Vagina (tissue), 2 donors: ENCODE data around the gene CADPS. TPM values are rescaled to one million over a fixed set of nuclear protein-coding genes. Genes with fewer than 3 reads are reported as not detected.

Experiments
- DNase-seq, 2 donors: peaks; one replicate each; pipeline ENCODE4 v3.0.0-alpha.2; 2017; ENCODE audit errors: extremely low spot score in 2 of 2
- H3K27ac ChIP-seq: fragments of 200-600 bp; sonication (generic); one replicate; pipeline ENCODE4 v1.5.1; 2019
- H3K27me3 ChIP-seq: fragments of 200-600 bp; sonication (generic); one replicate; pipeline ENCODE4 v1.5.1; 2019
- H3K36me3 ChIP-seq, 2 donors: fragments of 200-600 bp; sonication (generic); one replicate each; pipeline ENCODE4 v1.5.1; 2017 to 2019
- H3K4me1 ChIP-seq: fragments of 200-600 bp; sonication (generic); one replicate; pipeline ENCODE4 v1.5.1; 2019
- H3K4me3 ChIP-seq, 2 donors: fragments of 200-600 bp; sonication (generic); 1 replicate in 1 of 2; 2 replicates in 1 of 2; pipeline ENCODE4 v1.5.1; 2016 to 2019
- H3K9me3 ChIP-seq: fragments of 200-600 bp; sonication (generic); one replicate; pipeline ENCODE4 v1.5.1; 2019
- POLR2A ChIP-seq, 2 donors: fragments of 450-650 bp; IDR thresholded peaks; one replicate each; pipeline ENCODE4 v1.6.1; 2017; ENCODE audit warnings: antibody characterized with exemption in 2 of 2, mild to moderate bottlenecking in 2 of 2, moderate library complexity in 2 of 2
- POLR2AphosphoS5 ChIP-seq, 2 donors: sonication (generic); formaldehyde crosslinking; IDR thresholded peaks; one replicate each; pipeline ENCODE4 v1.9.0; 2017; ENCODE audit warnings: antibody characterized with exemption in 2 of 2, mild to moderate bottlenecking in 2 of 2, low read depth in 1 of 2; ENCODE audit not compliant: insufficient read depth in 1 of 2
- intact Hi-C: fragments of 100-400 bp; cut with DNase I; formaldehyde crosslinking; loops from one replicate; pipeline ENCODE4 v1.15.1; 2023
- total RNA-seq: library from RNA; depleted of rRNA; stranded (reverse); fragments of >200 nt; gene quantifications from one replicate; pipeline ENCODE4 v1.2.3, GENCODE V29; 2016
- TF ChIP-seq, protein P1 (sequence below), 3 experiments: fragments of 450-650 bp in 2 of 3; fragments of 200-600 bp in 1 of 3; sonication (generic) in 1 of 3; IDR thresholded peaks; one replicate each; pipeline ENCODE4 v1.5.1; 2017 to 2019; ENCODE audit warnings: antibody characterized with exemption in 3 of 3, mild to moderate bottlenecking in 2 of 3, moderate library complexity in 2 of 3

CADPS gene
- total RNA-seq, 1 donor from 2014 or later = 12.8 TPM

DNA sequence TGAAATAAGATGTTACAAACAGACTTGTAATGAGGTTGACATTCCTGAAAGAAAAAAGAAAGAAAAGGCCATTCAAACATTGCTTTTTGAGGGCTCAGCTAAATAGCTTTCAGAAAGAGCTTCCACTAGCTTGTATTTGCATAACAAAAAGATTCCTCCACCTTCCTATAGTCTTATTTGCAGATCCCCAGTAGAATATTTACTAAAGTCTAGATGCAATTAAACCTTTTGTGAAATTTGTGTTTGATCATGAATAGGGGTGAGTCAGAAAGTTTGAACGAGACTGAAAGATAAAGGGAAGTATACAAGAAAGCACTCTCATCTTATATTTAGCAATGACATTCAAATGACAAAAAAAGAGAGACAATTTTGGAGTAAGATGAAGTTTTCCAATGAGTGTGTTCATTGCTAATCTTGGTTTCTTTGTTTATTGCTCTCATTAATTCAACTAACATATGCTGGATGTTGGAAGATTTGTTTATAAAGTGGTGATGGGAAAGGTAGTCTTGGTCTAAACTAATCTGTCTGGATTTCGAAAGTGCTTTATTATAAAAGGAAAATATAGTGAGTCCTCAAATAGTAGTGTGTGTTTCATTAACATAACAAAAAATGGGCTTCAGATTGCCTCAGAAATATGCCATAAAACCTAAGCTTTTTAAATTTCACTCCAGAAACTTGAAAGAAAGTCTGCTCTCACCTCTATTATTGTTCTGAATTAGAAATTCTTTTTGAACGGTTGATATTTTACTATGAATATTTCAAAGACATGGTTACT is 9.1 kb upstream of the CADPS start:
- intact Hi-C loops = no loop called here
- no peak for TF ChIP-seq POLR2A (IDR thresholded peaks at IDR 0.05)
- TF ChIP-seq, protein P1, sequence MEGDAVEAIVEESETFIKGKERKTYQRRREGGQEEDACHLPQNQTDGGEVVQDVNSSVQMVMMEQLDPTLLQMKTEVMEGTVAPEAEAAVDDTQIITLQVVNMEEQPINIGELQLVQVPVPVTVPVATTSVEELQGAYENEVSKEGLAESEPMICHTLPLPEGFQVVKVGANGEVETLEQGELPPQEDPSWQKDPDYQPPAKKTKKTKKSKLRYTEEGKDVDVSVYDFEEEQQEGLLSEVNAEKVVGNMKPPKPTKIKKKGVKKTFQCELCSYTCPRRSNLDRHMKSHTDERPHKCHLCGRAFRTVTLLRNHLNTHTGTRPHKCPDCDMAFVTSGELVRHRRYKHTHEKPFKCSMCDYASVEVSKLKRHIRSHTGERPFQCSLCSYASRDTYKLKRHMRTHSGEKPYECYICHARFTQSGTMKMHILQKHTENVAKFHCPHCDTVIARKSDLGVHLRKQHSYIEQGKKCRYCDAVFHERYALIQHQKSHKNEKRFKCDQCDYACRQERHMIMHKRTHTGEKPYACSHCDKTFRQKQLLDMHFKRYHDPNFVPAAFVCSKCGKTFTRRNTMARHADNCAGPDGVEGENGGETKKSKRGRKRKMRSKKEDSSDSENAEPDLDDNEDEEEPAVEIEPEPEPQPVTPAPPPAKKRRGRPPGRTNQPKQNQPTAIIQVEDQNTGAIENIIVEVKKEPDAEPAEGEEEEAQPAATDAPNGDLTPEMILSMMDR (IDR thresholded peaks at IDR 0.05) = no peak
- TF ChIP-seq POLR2AphosphoS5 (IDR thresholded peaks at IDR 0.05; ENCODE audit: insufficient read depth in 1 of 2, low read depth in 1 of 2) = no peak

DNA sequence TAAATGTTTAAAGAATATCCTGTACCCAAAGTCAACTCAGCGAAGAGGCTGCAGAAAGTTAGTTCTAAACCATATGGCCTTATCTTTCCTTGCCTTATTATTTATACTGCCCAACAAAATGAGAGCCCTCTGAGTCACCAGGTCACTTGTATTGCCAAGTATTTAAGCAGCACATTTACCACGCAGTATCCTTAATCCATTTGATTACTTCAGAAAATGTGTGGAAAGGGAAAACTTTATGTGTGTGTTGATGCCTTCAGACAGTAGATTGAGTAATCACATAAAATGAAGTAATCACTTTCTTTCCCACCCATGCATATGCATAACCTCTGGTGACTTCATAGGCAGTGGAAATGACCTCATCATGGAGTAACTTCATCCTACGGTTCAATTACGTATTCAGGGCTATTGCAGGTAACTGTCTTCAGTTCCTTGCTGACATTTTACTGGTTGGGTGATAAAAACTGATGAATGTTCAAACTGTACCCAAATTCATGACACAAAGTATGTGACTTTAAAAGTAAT is 7.5 kb upstream of the CADPS start:
- DNase-seq = no peak
- Histone ChIP-seq H3K27me3 (no peaks in the 10 kb centered on the region), H3K36me3 (no peaks in the 10 kb centered on the region), H3K9me3 (no peaks in the 10 kb centered on the region), H3K4me1 (no peaks in the 10 kb centered on the region), H3K27ac (no peak overlapping the region), H3K4me3 (no peak overlapping the region)
- TF ChIP-seq POLR2AphosphoS5 (IDR thresholded peaks at IDR 0.05; ENCODE audit: insufficient read depth in 1 of 2, low read depth in 1 of 2) (no peak), POLR2A (IDR thresholded peaks at IDR 0.05) (no peak)
- TF ChIP-seq, protein P1 (IDR thresholded peaks at IDR 0.05) = no peak
- intact Hi-C loops = no loop called here

More for the DNA sequence above, 9.1 kb upstream of the CADPS start:
- H3K27me3 ChIP-seq = no peaks in the 10 kb centered on the region
- no peak overlapping the region for H3K4me3 ChIP-seq
- H3K27ac ChIP-seq = no peak overlapping the region
- DNase-seq = no peak
- H3K36me3 ChIP-seq = no peaks in the 10 kb centered on the region
- H3K9me3 ChIP-seq = no peaks in the 10 kb centered on the region
- no peaks in the 10 kb centered on the region for H3K4me1 ChIP-seq

DNA sequence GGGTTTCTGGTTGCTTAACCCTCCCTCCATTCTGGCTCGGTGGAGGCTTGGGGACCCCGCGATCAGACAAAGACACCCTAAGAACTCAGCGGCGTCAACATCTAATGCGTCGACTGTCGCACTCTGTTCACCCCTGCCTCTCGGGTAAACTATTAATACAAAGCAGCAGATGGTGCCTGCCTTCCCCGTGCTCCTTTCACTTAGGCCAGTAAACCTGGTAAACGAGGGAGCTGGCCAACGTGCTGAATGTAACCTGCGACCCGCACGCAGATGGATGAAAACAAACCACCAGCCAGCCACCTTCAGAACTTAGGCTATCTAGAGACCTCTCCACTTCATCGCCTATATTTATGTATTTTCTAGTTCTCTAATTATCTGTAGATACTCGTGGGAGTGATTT is 848 bp upstream of the CADPS start:
- Histone ChIP-seq H3K9me3 (no peaks in the 10 kb centered on the region), H3K27me3 (no peaks in the 10 kb centered on the region), H3K27ac (no peak overlapping the region), H3K4me3 (no peak overlapping the region), H3K4me1 (peaks cover 11% of the 10 kb centered on the region), H3K36me3 (no peaks in the 10 kb centered on the region)
- DNase-seq = no peak
- no peak for TF ChIP-seq POLR2AphosphoS5 (IDR thresholded peaks at IDR 0.05; ENCODE audit: insufficient read depth in 1 of 2, low read depth in 1 of 2)
- TF ChIP-seq, protein P1 (IDR thresholded peaks at IDR 0.05) = no peak
- no peak for TF ChIP-seq POLR2A (IDR thresholded peaks at IDR 0.05)
- intact Hi-C loops = no loop called here

DNA sequence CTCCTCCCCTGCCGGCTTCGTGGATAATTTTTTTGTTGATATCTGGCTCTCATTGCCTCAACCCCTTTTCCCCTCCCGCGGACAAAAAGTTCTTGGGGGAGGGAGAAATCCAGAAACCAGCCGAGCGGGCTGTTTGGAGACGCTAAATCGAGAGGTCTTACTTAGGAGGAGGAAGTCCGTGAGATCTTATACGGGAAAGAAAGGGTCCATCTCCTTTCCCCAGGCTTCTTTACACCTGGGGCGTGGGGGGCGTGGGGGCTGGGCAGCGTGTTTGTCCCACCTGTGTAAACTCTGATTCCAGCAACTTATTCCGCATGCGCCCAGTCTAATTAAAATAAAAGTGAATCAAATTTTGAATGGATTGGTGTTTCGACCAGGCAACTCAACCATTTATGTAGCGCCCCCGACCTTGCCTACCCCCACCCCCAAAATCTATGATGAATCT is 364 bp upstream of the CADPS start:
- TF ChIP-seq POLR2AphosphoS5 (IDR thresholded peaks at IDR 0.05; ENCODE audit: insufficient read depth in 1 of 2, low read depth in 1 of 2) = no peak
- TF ChIP-seq, protein P1 (IDR thresholded peaks at IDR 0.05) = no peak
- TF ChIP-seq POLR2A (IDR thresholded peaks at IDR 0.05) = no peak
- Histone ChIP-seq H3K9me3 (no peaks in the 10 kb centered on the region), H3K27me3 (no peaks in the 10 kb centered on the region), H3K4me1 (peaks cover 11% of the 10 kb centered on the region), H3K4me3 (peak overlapping the region; percentile 25 to 50), H3K36me3 (no peaks in the 10 kb centered on the region), H3K27ac (no peak overlapping the region)
- intact Hi-C loops = no loop called here
- no peak for DNase-seq
